ENCODE measurements around the gene DYNC2LI1.

Gene DYNC2LI1

GRCh38 chr2:43851011-43851980, 77.5 kb downstream of the DYNC2LI1 start:
- no peak for DNase-seq

GRCh38 chr2:43852196-43852730, 78.4 kb downstream of the DYNC2LI1 start:
- no peak for DNase-seq

GRCh38 chr2:43853141-43854081, 79.6 kb downstream of the DYNC2LI1 start:
- no peak for DNase-seq

- no peak for DNase-seq
Measured at GRCh38 chr2:43854671-43855070, 80.8 kb downstream of the DYNC2LI1 start.

- DNase-seq: no peak
Measured at GRCh38 chr2:43855292-43855691, 81.5 kb downstream of the DYNC2LI1 start.
